Progenitor cell of endocrine pancreas (in vitro differentiated cells): ENCODE data around the gene NINL. TPM values are rescaled to one million over a fixed set of nuclear protein-coding genes. Genes with fewer than 3 reads are reported as not detected.
"Not testable (repeated sequence)": the region's sequence is repeated elsewhere in the genome, so short reads cannot be mapped to it uniquely, and the experiment has no call there.

Source experiments
- DNase-seq: peaks from one replicate; pipeline ENCODE4 v3.0.0; 2021; ENCODE audit warnings: low spot score; ENCODE audit not compliant: unreplicated experiment
- H3K27ac Mint-ChIP-seq: 2 replicates; pipeline ENCODE4 v1.8.0; 2021; ENCODE audit warnings: mild to moderate bottlenecking, moderate library complexity, mixed read lengths
- H3K27me3 Mint-ChIP-seq: 2 replicates; pipeline ENCODE4 v1.8.0; 2021; ENCODE audit warnings: mixed read lengths
- H3K36me3 Mint-ChIP-seq: 2 replicates; pipeline ENCODE4 v1.8.0; 2022; ENCODE audit warnings: mixed read lengths; ENCODE audit not compliant: insufficient read depth
- H3K4me1 Mint-ChIP-seq: 2 replicates; pipeline ENCODE4 v1.8.0; 2021; ENCODE audit warnings: low read depth, mixed read lengths
- H3K4me3 Mint-ChIP-seq: 2 replicates; pipeline ENCODE4 v1.8.0; 2021; ENCODE audit warnings: low read depth, mild to moderate bottlenecking, moderate library complexity, mixed read lengths
- H3K9me3 Mint-ChIP-seq: 2 replicates; pipeline ENCODE4 v1.8.0; 2021; ENCODE audit warnings: low read depth, mixed read lengths
- CTCF ChIP-seq: fragments of 200-600 bp; sonication (generic); IDR thresholded peaks from one replicate; pipeline ENCODE4 v1.5.0; 2021; ENCODE audit warnings: antibody characterized with exemption, mild to moderate bottlenecking; ENCODE audit not compliant: unreplicated experiment
- total RNA-seq: library from RNA; stranded (reverse); gene quantifications from 2 replicates; pipeline ENCODE4 v1.2.1, GENCODE V29; 2021

Gene NINL
- total RNA-seq, 1 donor from 2014 or later, result 125 TPM

GRCh38 chr20:25619514-25619913, 34.2 kb upstream of the NINL start:
- Mint-ChIP-seq H3K27me3 (no peaks in the 10 kb centered on the region), H3K9me3 (no peaks in the 10 kb centered on the region), H3K27ac (no peak overlapping the region), H3K4me3 (no peak overlapping the region), H3K36me3 (peaks cover 4% of the 10 kb centered on the region), H3K4me1 (peaks cover 12% of the 10 kb centered on the region)
- TF ChIP-seq CTCF, result no peak
- no peak for DNase-seq

DNA sequence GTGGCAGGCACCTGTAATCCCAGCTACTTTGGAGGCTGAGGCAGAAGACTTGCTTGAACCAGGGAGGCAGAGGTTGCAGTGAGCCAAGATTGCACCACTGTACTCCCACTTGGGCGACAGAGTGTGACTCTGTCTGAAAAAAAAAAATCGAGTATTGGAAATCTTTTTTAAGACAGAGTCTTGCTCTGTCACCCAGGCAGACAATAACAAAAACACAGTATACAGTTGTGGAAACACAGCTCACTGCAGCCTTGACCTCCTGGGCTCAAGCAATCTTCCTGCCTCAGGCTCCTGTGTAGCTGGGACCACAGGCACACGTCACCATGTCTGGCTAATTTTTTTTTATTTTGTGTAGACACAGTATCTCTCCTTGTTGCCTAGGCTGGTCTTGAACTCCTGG, 23.4 kb upstream of the NINL start:
- TF ChIP-seq CTCF, result no peak
- H3K4me1 Mint-ChIP-seq, result no peaks in the 10 kb centered on the region
- no peak overlapping the region for H3K4me3 Mint-ChIP-seq
- no peaks in the 10 kb centered on the region for H3K27me3 Mint-ChIP-seq
- peaks cover 1% of the 10 kb centered on the region for H3K36me3 Mint-ChIP-seq
- H3K9me3 Mint-ChIP-seq, result no peaks in the 10 kb centered on the region
- DNase-seq, result no peak
- H3K27ac Mint-ChIP-seq, result no peak overlapping the region

- no peaks in the 10 kb centered on the region for H3K4me1 Mint-ChIP-seq
- DNase-seq, result no peak
- no peak overlapping the region for H3K27ac Mint-ChIP-seq
- no peak overlapping the region for H3K4me3 Mint-ChIP-seq
- no peaks in the 10 kb centered on the region for H3K36me3 Mint-ChIP-seq
- no peaks in the 10 kb centered on the region for H3K9me3 Mint-ChIP-seq
- TF ChIP-seq CTCF, result no peak
- no peaks in the 10 kb centered on the region for H3K27me3 Mint-ChIP-seq
These were observed 20.9 kb upstream of the NINL start for GRCh38 chr20:25606094-25606695.

DNA sequence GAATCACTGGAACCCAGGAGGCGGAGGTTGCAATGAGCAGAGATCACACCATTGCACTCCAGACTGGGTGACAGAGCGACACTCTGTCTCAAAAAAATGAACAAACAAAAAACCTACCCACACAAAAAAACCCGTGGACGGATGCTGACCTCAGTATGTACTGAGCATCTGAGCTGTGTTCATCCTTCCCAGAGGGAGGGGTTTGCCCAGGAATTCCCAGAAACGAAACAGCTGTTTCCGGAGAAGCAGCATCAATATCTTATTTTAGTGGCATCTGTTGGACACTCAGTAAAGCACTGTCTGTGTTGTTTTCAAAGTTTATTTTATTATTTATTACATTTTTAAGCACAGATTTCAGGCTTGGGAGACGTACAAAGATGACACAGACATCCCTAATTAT, 19.8 kb upstream of the NINL start:
- no peaks in the 10 kb centered on the region for H3K4me1 Mint-ChIP-seq
- no peaks in the 10 kb centered on the region for H3K27me3 Mint-ChIP-seq
- no peaks in the 10 kb centered on the region for H3K36me3 Mint-ChIP-seq
- no peak for TF ChIP-seq CTCF
- no peaks in the 10 kb centered on the region for H3K9me3 Mint-ChIP-seq
- no peak for DNase-seq
- no peak overlapping the region for H3K27ac Mint-ChIP-seq
- H3K4me3 Mint-ChIP-seq, result no peak overlapping the region

DNA sequence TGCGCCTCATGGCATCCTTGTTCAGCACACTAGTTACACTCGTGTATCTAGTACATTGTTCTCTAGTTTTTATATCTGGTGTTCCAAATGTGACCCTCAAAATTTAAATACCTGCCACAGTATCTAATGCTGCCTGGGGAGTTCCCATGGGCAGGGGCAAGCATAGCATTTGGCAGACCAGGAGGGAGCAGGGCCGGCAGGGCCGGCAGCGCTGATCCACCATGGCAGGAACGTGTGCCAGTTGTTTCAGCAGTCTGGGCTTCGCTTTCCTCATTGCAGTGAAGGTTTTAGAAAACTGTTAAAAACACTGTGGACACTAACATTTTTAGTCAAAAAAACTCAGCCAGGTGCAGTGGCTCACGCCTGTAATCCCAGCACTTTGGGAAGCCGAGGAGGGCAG, 19.3 kb upstream of the NINL start:
- no peaks in the 10 kb centered on the region for H3K36me3 Mint-ChIP-seq
- no peak for DNase-seq
- no peaks in the 10 kb centered on the region for H3K27me3 Mint-ChIP-seq

GRCh38 chr20:25602914-25603309, 17.6 kb upstream of the NINL start:
- not testable (repeated sequence) for DNase-seq, H3K36me3 Mint-ChIP-seq, H3K27me3 Mint-ChIP-seq, H3K4me3 Mint-ChIP-seq, H3K27ac Mint-ChIP-seq, H3K4me1 Mint-ChIP-seq, H3K9me3 Mint-ChIP-seq

More for the DNA sequence above, 19.3 kb upstream of the NINL start:
- Mint-ChIP-seq H3K9me3 (no peaks in the 10 kb centered on the region), H3K4me3 (no peak overlapping the region), H3K4me1 (no peaks in the 10 kb centered on the region), H3K27ac (no peak overlapping the region)
- no peak for TF ChIP-seq CTCF

DNA sequence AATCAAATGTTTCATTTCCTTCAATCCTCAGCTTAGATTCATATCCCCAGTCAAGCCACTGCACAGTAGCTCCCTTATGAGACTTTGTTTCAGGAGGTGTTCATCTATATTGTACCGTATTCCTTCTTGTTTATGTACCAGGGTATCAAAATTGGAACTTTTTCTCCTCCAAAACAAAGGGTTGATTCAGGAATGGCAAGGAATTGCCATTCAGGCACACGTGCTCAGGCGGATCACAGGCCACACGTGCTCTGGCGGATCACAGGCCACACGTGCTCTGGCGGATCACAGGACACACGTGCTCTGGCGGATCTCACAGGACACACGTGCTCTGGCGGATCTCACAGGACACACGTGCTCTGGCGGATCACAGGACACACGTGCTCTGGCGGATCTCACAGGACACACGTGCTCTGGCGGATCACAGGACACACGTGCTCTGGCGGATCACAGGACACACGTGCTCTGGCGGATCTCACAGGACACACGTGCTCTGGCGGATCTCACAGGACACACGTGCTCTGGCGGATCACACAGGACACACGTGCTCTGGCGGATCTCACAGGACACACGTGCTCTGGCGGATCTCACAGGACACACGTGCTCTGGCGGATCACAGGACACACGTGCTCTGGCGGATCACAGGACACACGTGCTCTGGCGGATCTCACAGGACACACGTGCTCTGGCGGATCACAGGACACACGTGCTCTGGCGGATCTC, 17.0 kb upstream of the NINL start:
- not testable (repeated sequence) for H3K27me3 Mint-ChIP-seq, H3K27ac Mint-ChIP-seq, H3K36me3 Mint-ChIP-seq, H3K4me3 Mint-ChIP-seq, H3K4me1 Mint-ChIP-seq, DNase-seq, H3K9me3 Mint-ChIP-seq
